Measurements from ENCODE around the gene PADI3.
A peak's percentile ranks its signal among the peaks of the same experiment; 100 is the strongest.

PADI3 gene

DNA sequence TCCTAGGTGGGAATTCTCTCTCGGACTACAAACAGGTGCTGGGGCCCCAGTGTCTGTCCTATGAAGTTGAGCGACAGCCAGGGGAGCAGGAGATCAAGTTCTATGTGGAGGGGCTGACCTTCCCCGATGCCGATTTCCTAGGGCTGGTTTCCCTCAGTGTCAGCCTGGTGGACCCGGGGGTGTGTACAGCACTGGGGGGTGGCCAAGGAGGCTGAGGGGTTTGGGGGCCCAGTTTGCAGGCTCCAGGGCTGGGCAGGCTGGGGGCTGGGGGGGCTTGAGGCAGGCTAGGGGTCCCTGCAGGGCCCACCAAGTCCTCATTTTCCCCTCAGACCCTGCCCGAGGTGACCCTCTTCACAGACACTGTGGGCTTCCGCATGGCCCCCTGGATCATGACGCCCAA, 20.3 kb upstream of the PADI3 start:
- H3K27ac ChIP-seq (ENCODE audit: insufficient read depth, low read length, poor library complexity, severe bottlenecking): no peak overlapping the region
- H3K4me3 ChIP-seq (ENCODE audit: insufficient read depth, low read depth, low read length, poor library complexity, severe bottlenecking): no peak overlapping the region
- H3K9me3 ChIP-seq (ENCODE audit: control insufficient read depth, low read length): no peaks in the 10 kb centered on the region
- no peaks in the 10 kb centered on the region for H3K27me3 ChIP-seq (replicated peaks; ENCODE audit: control insufficient read depth, insufficient read depth, low read length, poor library complexity, severe bottlenecking)
- no peaks in the 10 kb centered on the region for H3K4me1 ChIP-seq (ENCODE audit: control insufficient read depth, insufficient read depth, low read length, poor library complexity, severe bottlenecking)
- no peak for DNase-seq
- H3K36me3 ChIP-seq (ENCODE audit: control insufficient read depth, insufficient read depth, low read length): no peaks in the 10 kb centered on the region

DNA sequence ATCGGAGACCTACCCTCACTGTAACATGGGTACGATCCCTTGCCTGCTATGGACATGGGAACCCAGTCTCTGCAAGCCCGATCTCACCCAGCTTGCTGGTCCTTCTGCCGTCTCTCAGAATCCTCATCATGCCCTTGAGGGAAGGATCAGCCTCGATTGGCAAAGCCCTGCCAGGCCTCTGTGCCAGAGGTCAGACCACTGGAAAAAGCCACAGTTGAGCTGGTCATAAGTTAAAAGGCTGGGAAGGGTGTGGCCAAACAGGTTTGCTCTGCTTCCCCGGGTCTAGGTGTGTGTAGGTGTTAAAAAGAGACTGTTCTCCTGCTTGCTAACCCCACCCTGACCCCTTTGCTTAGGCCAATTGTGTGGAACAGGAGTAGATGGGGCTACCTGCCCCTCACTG, 19.5 kb upstream of the PADI3 start:
- H3K9me3 ChIP-seq (ENCODE audit: control insufficient read depth, low read length): no peaks in the 10 kb centered on the region
- H3K27ac ChIP-seq (ENCODE audit: insufficient read depth, low read length, poor library complexity, severe bottlenecking): no peak overlapping the region
- H3K4me1 ChIP-seq (ENCODE audit: control insufficient read depth, insufficient read depth, low read length, poor library complexity, severe bottlenecking): no peaks in the 10 kb centered on the region
- H3K36me3 ChIP-seq (ENCODE audit: control insufficient read depth, insufficient read depth, low read length): no peaks in the 10 kb centered on the region
- H3K4me3 ChIP-seq (ENCODE audit: insufficient read depth, low read depth, low read length, poor library complexity, severe bottlenecking): no peak overlapping the region
- DNase-seq: no peak
- H3K27me3 ChIP-seq (replicated peaks; ENCODE audit: control insufficient read depth, insufficient read depth, low read length, poor library complexity, severe bottlenecking): no peaks in the 10 kb centered on the region

DNA sequence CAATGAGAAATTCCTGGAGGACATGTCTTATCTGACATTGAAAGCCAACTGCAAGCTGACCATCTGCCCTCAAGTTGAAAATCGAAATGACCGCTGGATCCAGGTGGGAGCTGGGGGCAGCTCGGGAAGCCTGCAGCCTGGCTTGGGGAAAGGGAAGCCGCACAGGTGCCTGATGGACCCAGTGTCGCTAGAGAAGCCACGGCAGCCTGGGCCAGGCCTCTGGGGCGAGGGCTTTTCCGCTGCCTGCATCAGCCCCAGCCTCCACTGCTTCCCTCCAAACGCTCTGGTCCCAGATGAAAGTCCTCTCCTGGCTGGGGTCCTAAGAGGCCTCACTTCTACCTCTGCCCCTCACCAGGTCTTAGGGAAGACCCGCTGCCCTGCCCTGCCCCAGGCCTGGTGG, 18.8 kb upstream of the PADI3 start:
- H3K36me3 ChIP-seq (ENCODE audit: control insufficient read depth, insufficient read depth, low read length): no peaks in the 10 kb centered on the region
- H3K9me3 ChIP-seq (ENCODE audit: control insufficient read depth, low read length): no peaks in the 10 kb centered on the region
- H3K4me3 ChIP-seq (ENCODE audit: insufficient read depth, low read depth, low read length, poor library complexity, severe bottlenecking): no peak overlapping the region
- no peak for DNase-seq
- H3K4me1 ChIP-seq (ENCODE audit: control insufficient read depth, insufficient read depth, low read length, poor library complexity, severe bottlenecking): no peaks in the 10 kb centered on the region
- H3K27ac ChIP-seq (ENCODE audit: insufficient read depth, low read length, poor library complexity, severe bottlenecking): no peak overlapping the region
- no peaks in the 10 kb centered on the region for H3K27me3 ChIP-seq (replicated peaks; ENCODE audit: control insufficient read depth, insufficient read depth, low read length, poor library complexity, severe bottlenecking)

DNA sequence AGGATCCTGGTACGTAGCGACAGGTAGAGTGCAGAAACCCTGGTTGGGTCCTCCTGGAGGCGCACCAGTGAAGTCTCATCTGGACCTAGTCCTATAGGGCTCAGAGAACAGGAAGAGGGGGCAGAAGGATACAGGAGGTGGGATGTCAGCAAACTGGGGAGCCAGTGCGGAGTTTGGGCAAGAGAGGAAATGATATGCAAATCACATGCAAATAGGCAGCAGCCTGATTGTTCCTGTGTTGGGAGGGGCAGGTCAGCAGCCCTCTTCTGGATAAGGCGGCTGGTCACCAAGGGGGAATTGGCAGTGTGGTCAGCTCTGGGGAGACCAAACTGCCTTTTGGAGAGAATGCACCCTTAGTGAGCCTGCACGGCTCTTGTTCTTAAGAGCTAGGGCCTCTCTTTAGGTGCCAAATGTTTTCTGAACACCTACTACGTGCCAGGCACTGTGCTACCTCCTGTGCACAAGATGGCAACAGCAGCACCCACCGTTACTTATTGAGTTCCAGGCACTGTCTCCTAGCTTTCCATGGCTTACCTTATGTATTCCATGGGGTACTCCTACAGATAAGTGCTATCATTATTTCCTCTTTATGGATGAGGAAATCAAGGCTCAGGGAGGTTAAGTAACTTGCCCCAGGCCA, 18.1 kb upstream of the PADI3 start:
- H3K27me3 ChIP-seq (replicated peaks; ENCODE audit: control insufficient read depth, insufficient read depth, low read length, poor library complexity, severe bottlenecking): no peaks in the 10 kb centered on the region
- H3K36me3 ChIP-seq (ENCODE audit: control insufficient read depth, insufficient read depth, low read length): no peaks in the 10 kb centered on the region
- H3K4me1 ChIP-seq (ENCODE audit: control insufficient read depth, insufficient read depth, low read length, poor library complexity, severe bottlenecking): no peaks in the 10 kb centered on the region
- H3K4me3 ChIP-seq (ENCODE audit: insufficient read depth, low read depth, low read length, poor library complexity, severe bottlenecking): no peak overlapping the region
- no peak for DNase-seq
- no peaks in the 10 kb centered on the region for H3K9me3 ChIP-seq (ENCODE audit: control insufficient read depth, low read length)
- H3K27ac ChIP-seq (ENCODE audit: insufficient read depth, low read length, poor library complexity, severe bottlenecking): no peak overlapping the region

DNA sequence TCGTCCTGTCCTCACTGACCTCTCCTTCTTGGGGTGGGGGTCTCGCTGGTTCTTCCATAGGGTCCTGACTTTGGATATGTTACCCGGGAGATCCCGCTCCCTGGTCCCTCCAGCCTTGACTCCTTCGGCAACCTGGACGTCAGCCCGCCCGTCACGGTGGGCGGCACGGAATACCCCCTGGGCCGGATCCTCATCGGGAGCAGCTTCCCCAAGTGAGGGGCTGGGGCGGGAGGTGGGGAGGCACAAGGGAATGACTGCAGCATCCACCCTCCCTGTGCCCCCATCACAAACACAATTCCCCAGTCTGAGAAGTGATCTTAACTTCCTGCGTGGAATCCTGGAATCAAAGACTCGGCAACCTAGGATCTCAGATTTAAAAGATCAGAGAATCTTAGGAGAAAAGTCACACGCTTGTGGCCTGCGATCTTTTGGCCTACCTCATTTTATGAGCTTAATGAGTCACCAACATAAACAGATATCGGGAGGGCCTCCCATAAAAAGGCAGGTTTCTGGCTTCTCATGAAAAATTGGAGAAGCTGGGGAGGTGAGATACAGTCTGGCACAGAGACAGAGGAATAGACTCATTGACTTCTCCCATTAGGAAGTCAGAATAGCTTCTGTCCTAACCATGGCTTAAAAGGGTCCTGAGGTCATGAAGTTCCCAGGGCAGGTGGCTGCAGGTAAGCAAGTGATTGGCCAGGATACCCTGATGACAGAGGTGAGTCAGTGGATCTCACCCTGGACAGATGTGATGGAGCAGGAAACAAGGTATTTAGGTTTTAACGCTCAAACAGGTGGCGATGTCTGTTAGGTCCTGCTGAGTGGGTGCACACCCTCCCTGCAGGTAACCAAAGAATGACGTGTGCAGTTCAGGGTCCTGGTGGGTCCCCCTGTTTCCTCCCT, 15.9 kb upstream of the PADI3 start:
- H3K4me3 ChIP-seq (ENCODE audit: insufficient read depth, low read depth, low read length, poor library complexity, severe bottlenecking): no peak overlapping the region
- no peak for DNase-seq
- H3K27me3 ChIP-seq (replicated peaks; ENCODE audit: control insufficient read depth, insufficient read depth, low read length, poor library complexity, severe bottlenecking): no peaks in the 10 kb centered on the region
- H3K9me3 ChIP-seq (ENCODE audit: control insufficient read depth, low read length): no peaks in the 10 kb centered on the region
- H3K4me1 ChIP-seq (ENCODE audit: control insufficient read depth, insufficient read depth, low read length, poor library complexity, severe bottlenecking): no peaks in the 10 kb centered on the region
- no peak overlapping the region for H3K27ac ChIP-seq (ENCODE audit: insufficient read depth, low read length, poor library complexity, severe bottlenecking)
- no peaks in the 10 kb centered on the region for H3K36me3 ChIP-seq (ENCODE audit: control insufficient read depth, insufficient read depth, low read length)

DNA sequence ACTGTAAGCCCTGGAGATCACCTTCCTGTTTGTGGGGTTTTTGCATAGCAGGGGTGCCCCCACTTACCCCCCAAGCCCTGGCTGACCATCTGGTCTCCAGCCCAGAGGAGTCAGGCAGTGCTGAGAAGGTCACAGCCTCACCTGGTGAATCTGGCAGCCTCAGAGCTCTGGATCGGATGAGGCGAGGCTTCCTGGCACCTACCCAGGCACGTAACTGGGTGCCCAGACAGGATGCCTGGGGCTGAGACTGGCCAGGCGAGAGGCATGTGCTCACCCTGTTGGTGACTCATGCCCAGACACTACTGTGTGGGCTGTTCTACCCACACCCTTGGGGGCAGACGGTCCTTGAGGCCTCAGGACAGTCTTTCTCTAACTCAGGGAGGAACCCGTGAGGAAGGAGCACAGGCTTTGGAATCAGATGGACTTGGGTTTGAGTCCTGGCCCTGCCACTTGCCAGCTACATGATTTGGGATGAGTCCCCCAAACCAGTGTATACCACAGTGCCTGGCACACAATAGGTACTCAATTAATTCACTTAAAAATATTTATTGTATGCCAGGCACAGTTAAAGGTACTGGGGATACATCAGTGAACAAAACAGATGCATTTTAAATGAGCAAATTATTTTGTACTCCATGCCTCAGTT, 15.1 kb upstream of the PADI3 start:
- Histone ChIP-seq H3K4me3 (ENCODE audit: insufficient read depth, low read depth, low read length, poor library complexity, severe bottlenecking) (no peak overlapping the region), H3K4me1 (ENCODE audit: control insufficient read depth, insufficient read depth, low read length, poor library complexity, severe bottlenecking) (no peaks in the 10 kb centered on the region), H3K27ac (ENCODE audit: insufficient read depth, low read length, poor library complexity, severe bottlenecking) (no peak overlapping the region), H3K27me3 (replicated peaks; ENCODE audit: control insufficient read depth, insufficient read depth, low read length, poor library complexity, severe bottlenecking) (no peaks in the 10 kb centered on the region), H3K9me3 (ENCODE audit: control insufficient read depth, low read length) (no peaks in the 10 kb centered on the region), H3K36me3 (ENCODE audit: control insufficient read depth, insufficient read depth, low read length) (no peaks in the 10 kb centered on the region)
- no peak for DNase-seq

DNA sequence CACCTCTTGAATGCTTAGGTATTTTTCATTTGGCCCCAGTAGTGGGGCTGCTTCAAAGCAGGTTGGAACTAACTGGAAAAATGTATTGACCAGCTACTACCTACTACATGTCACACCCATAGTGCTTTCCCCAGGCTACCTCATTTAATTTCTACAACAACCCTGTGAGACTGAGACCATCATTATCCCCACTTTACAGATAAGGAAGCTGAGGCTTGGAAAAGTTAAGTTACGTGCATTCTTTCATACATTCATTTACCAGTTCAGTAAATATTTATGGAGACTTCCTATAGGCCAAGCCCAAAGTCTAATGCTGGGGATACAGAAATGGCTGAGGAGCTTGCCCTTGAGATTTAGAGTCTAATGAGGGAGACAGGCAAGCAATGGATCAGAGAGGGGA, 14.5 kb upstream of the PADI3 start:
- Histone ChIP-seq H3K4me3 (ENCODE audit: insufficient read depth, low read depth, low read length, poor library complexity, severe bottlenecking) (no peak overlapping the region), H3K27ac (ENCODE audit: insufficient read depth, low read length, poor library complexity, severe bottlenecking) (no peak overlapping the region), H3K4me1 (ENCODE audit: control insufficient read depth, insufficient read depth, low read length, poor library complexity, severe bottlenecking) (no peaks in the 10 kb centered on the region), H3K9me3 (ENCODE audit: control insufficient read depth, low read length) (no peaks in the 10 kb centered on the region), H3K36me3 (ENCODE audit: control insufficient read depth, insufficient read depth, low read length) (no peaks in the 10 kb centered on the region), H3K27me3 (replicated peaks; ENCODE audit: control insufficient read depth, insufficient read depth, low read length, poor library complexity, severe bottlenecking) (no peaks in the 10 kb centered on the region)
- DNase-seq: no peak

DNA sequence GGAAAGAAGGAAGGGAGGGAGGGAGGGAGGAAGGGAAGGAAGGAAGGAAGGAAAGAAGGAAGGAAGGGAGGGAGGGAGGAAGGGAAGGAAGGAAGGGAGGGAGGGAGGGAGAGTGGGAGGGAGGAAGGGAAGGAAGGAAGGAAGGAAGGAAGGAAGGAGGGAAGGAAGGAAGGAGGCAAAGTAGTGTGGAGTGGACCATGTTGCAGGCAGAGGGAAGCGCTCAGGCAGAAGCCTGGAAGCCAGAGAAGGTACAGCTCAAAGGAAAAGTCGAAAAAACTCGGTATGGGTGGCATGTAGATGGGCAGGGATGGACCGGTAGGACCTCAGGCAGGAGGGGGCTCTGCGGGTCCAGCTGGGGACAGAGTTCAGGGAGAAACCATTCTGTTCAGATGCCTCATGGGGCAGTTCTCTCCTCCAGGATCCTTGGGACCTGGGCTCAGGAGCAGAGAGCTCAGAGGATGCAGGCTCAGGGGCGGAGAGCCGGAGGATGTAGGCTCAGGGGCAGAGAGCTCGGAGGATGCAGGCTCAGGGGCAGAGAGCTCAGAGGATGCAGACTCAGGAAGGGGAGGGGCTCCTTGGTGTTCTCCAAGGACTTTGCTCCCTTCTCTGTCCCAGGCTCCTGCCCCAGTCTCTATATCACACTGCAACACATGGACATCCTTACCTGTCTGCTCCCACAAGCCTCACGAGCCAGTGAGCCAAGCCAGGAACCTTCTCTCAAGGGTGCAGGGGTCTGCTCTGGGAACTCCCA, 13.6 kb upstream of the PADI3 start:
- H3K4me3 ChIP-seq (ENCODE audit: insufficient read depth, low read depth, low read length, poor library complexity, severe bottlenecking): no peak overlapping the region
- no peaks in the 10 kb centered on the region for H3K36me3 ChIP-seq (ENCODE audit: control insufficient read depth, insufficient read depth, low read length)
- no peaks in the 10 kb centered on the region for H3K4me1 ChIP-seq (ENCODE audit: control insufficient read depth, insufficient read depth, low read length, poor library complexity, severe bottlenecking)
- DNase-seq: no peak
- no peaks in the 10 kb centered on the region for H3K27me3 ChIP-seq (replicated peaks; ENCODE audit: control insufficient read depth, insufficient read depth, low read length, poor library complexity, severe bottlenecking)
- no peaks in the 10 kb centered on the region for H3K9me3 ChIP-seq (ENCODE audit: control insufficient read depth, low read length)
- H3K27ac ChIP-seq (ENCODE audit: insufficient read depth, low read length, poor library complexity, severe bottlenecking): no peak overlapping the region

DNA sequence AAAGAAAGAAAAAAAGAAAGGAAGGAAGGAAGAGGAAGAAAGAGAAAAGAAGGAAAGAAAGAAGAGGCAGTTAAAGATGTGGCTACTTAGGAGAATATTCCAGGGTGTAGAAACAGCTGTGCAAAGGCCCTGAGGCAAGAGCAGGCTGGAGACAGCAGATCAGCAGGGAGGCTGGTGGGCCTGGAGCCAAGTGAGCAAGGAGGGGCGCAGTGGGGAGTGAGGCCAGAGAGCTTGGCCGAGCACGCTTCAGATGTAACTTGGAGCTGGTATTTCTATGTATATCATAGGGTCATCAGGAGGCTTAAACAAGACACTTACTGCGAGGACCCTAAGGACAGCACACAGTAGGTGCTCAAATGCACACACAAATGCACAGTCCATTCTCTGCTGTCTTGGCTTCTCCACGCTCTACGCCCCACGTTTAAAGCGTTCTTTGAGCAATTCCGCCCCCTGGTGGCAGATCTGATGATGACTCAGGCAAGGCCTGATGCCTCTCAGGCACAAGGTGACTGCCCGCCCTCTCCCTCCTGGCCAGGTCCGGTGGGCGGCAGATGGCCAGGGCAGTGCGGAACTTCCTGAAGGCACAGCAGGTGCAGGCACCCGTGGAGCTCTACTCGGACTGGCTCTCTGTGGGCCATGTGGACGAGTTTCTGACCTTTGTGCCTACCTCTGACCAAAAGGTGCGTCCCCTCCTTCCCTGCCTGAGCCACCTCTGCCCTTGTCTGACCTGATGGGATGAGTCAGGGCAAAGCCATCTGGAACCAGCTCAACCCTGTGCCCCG, 11.9 kb upstream of the PADI3 start:
- Histone ChIP-seq H3K27ac (ENCODE audit: insufficient read depth, low read length, poor library complexity, severe bottlenecking) (no peak overlapping the region), H3K4me1 (ENCODE audit: control insufficient read depth, insufficient read depth, low read length, poor library complexity, severe bottlenecking) (no peaks in the 10 kb centered on the region), H3K36me3 (ENCODE audit: control insufficient read depth, insufficient read depth, low read length) (no peaks in the 10 kb centered on the region), H3K27me3 (replicated peaks; ENCODE audit: control insufficient read depth, insufficient read depth, low read length, poor library complexity, severe bottlenecking) (no peaks in the 10 kb centered on the region), H3K4me3 (ENCODE audit: insufficient read depth, low read depth, low read length, poor library complexity, severe bottlenecking) (no peak overlapping the region), H3K9me3 (ENCODE audit: control insufficient read depth, low read length) (no peaks in the 10 kb centered on the region)
- DNase-seq: peak; percentile 61 to 75 (median 64)

Data from effector memory CD4-positive, alpha-beta T cell (primary cell).